GM10248 (cell line): ENCODE data around the gene ZNF443.
"Not testable (repeated sequence)": the region's sequence is repeated elsewhere in the genome, so short reads cannot be mapped to it uniquely, and the experiment has no call there.

ENCODE experiments used
- CTCF ChIA-PET: fragments of 300-600 bp; sonication (Branson Sonifier 250); formaldehyde crosslinking; extraction: SDS; loops from one replicate; lab custom pipeline; 2021; ENCODE audit warnings: antibody characterized with exemption; lab: Yijun Ruan, JAX
- POLR2A ChIA-PET: fragments of 350-650 bp; sonication (Branson Sonifier 250); formaldehyde crosslinking; extraction: SDS; loops from one replicate; lab custom pipeline; 2020; ENCODE audit warnings: antibody characterized with exemption; lab: Yijun Ruan, JAX
- DNase-seq: peaks from one replicate; pipeline ENCODE4 v3.0.0; 2012; ENCODE audit errors: extremely low spot score
- TF ChIP-seq, protein P1 (sequence below): IDR thresholded peaks from 2 replicates; pipeline ENCODE4 v1.5.1; 2012; ENCODE audit warnings: mild to moderate bottlenecking, low read depth; ENCODE audit errors: extremely low read depth, missing control alignments, control extremely low read depth

The ZNF443 gene

DNA sequence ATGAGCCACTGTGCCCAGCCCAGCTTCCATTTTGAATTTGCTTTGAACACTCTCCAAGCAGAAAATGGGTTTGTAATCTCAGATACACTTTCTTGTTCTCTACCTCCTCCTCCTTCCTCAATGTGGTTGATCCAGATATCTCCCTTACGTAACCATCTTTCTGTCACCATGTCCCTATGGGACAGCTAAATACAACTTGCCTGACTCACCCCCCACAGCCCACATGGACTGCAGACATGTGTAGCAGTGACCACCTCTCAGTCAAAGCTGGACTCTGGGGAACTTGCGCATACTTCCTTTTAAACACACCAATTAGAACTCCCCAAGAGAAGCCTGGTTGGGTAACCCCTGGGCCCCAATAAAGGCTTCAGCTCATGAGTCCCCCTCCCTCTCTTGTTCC is 28.9 kb downstream of the ZNF443 start:
- TF ChIP-seq, protein P1, sequence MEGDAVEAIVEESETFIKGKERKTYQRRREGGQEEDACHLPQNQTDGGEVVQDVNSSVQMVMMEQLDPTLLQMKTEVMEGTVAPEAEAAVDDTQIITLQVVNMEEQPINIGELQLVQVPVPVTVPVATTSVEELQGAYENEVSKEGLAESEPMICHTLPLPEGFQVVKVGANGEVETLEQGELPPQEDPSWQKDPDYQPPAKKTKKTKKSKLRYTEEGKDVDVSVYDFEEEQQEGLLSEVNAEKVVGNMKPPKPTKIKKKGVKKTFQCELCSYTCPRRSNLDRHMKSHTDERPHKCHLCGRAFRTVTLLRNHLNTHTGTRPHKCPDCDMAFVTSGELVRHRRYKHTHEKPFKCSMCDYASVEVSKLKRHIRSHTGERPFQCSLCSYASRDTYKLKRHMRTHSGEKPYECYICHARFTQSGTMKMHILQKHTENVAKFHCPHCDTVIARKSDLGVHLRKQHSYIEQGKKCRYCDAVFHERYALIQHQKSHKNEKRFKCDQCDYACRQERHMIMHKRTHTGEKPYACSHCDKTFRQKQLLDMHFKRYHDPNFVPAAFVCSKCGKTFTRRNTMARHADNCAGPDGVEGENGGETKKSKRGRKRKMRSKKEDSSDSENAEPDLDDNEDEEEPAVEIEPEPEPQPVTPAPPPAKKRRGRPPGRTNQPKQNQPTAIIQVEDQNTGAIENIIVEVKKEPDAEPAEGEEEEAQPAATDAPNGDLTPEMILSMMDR, result no peak
- no peak for DNase-seq
- ChIA-PET CTCF (no interaction called here), POLR2A (no interaction called here)

DNA sequence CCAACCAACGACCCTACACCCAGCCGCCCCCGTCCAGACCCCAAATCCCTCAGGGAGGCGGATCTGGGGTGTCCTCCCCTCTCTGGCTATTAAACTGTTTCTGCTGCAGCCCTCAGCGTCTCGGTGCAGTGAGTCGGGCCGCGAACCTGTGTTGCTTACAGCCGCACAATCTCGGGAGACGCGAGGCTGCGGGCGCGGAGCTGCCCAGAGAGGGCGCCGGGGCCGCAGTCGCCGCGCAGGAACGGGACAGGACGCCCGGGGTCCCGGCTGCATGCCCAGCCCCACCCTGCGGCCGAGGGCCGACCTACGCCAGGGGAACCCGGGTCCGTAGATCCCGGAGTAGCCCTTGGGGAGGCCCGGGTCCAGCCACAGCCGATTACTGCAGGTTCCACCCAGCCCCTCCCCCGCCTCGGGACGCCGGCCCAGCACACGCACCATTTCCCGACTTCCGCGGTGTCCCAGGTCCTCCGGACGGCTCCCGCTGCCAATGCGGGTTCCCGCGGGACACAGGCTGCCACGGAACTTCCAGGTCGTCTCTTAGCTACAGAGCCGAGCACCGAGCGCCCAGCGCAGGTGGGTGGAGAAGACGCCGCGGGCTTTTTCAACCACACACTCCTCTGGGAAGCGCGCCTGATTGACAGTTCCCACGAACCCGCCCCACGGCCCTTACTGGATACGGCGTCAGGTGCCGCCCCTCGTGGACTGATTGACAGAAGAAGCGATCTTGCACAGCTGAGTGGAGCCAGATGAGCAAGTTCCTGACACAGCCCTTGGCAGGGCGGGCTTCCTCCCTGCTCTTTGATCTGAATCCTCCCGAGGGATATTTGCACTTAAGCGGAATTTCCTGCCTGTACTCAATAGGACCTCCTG is 40.0 kb downstream of the ZNF443 start, which contains the start of gene ZNF799:
Gene ZNF799 (minus strand): TSS at position 639 of the 870 bp plus-strand sequence. CDS start 201 bp downstream, at position 438.
- ChIA-PET CTCF (interaction anchor here (1.7 kb wide), 1 partner anchor 477 kb away, joined by 5 read pairs; no protein-coding TSS in a partner anchor), POLR2A (no interaction called here)
- DNase-seq, result peak; percentile 86
- TF ChIP-seq, protein P1, result no peak

DNA sequence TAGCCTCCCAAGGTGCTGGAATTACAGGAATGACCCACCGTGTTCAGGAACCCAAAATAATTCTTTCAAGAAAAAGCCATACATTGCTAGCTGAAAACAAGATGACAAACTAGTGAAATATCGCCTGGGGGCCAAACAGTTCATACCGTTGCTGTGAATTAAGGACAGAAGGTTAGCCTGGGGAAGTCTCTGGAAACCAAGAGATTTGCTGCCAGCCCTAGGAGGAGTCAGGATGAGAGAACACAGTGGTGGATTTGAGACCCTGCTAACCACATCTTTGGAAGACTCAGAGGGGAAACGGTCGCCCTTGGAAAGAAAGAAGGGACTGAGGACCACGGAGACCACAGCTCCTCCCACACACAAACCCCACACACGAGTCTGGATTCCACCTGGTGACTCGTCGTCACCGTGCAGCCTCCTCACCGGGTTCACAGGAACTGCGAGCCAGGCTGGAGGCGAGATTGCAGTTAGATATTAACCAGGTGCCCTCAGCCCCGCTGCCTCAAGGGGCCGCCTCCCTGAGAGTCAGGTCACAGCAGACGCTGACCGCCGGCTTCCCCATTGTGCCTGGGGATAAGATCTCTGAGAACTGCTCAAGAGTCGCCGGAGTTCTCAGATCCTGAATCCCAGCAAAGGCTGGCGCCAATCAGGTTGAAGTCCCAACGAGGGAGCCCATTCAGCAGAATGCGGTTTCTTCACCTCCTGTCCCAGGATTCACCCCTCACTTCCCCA is 40.8 kb downstream of the ZNF443 start:
- DNase-seq, result not testable (repeated sequence)
- ChIA-PET POLR2A (interaction anchor here (0.7 kb wide), 1 partner anchor 111 kb away, joined by 4 read pairs; no protein-coding TSS in a partner anchor), CTCF (interaction anchor here (1.7 kb wide), 1 partner anchor 477 kb away, joined by 5 read pairs; no protein-coding TSS in a partner anchor)

DNA sequence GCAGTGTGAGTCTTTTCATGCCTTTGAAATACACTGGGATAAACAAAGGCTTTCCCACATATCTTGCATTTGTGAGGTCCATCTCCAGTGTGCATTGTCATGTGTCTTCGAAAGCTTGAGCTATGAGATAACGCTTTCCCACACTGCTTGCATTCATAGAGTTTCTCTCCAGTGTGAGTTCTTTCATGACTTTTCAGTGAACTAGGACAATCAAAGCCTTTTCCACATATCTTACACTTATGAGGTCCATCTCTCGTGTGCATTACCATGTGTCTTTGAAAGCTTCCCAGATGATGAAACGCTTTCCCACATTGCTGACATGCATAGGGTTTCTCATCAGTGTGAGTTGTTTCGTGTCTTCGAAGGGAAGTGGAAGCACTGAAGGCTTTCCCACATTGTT is 49.7 kb downstream of the ZNF443 start:
- DNase-seq, CTCF ChIA-PET, POLR2A ChIA-PET: not testable (repeated sequence)

DNA sequence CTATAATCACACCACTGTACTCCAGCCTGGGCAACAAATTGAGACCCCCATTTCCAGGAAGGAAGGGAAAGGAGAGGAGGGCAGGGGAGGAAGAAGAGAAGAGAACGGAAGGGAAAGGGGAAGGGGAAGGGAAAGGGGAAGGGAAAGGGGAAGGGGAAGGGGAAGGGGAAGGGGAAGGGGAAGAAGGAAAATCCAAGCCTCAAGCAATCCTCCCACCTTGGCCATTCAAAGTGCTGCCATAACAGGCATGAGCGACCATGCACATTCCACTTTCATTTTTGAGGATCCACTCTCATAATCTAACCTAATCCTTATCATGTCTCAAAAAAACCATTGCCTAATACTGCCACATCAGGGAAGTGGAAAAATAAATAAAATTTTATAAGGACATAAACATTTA is 54.5 kb downstream of the ZNF443 start:
- DNase-seq, POLR2A ChIA-PET, CTCF ChIA-PET: not testable (repeated sequence)

- no peak for DNase-seq
- TF ChIP-seq, protein P1, result no peak
- CTCF ChIA-PET, result no interaction called here
- POLR2A ChIA-PET, result no interaction called here
Observed at GRCh38 chr19:12380444-12380737, 60.4 kb downstream of the ZNF443 start.

- ChIA-PET CTCF (no interaction called here), POLR2A (no interaction called here)
- DNase-seq, result no peak
- TF ChIP-seq, protein P1, result no peak
Observed at GRCh38 chr19:12379732-12380443, 60.9 kb downstream of the ZNF443 start.
